WERI-Rb-1 (cell line): ENCODE measurements around the gene PARVB.

Experiments
- DNase-seq: peaks from one replicate; pipeline ENCODE4 v3.0.0-alpha.2; 2020
- H3K27ac ChIP-seq: fragments of 250-450 bp; sonication (Bioruptor Pico); 2 replicates; pipeline ENCODE4 v1.5.1; 2020; ENCODE audit warnings: mild to moderate bottlenecking, moderate library complexity
- H3K27me3 ChIP-seq: fragments of 250-450 bp; sonication (Bioruptor Pico); 2 replicates; pipeline ENCODE4 v1.5.1; 2021; ENCODE audit warnings: mild to moderate bottlenecking, low read depth, moderate library complexity; ENCODE audit not compliant: insufficient read depth, severe bottlenecking
- H3K36me3 ChIP-seq: fragments of 250-450 bp; sonication (Bioruptor Pico); 2 replicates; pipeline ENCODE4 v1.5.1; 2020; ENCODE audit warnings: mild to moderate bottlenecking, moderate library complexity
- H3K4me3 ChIP-seq: 2 replicates; pipeline ENCODE4 v1.5.1; 2011; ENCODE audit warnings: low read depth, mild to moderate bottlenecking, control low read depth, low read length
- H3K9me3 ChIP-seq: fragments of 250-450 bp; sonication (Bioruptor Pico); 2 replicates; pipeline ENCODE4 v1.5.1; 2021; ENCODE audit warnings: mild to moderate bottlenecking, moderate library complexity; ENCODE audit not compliant: severe bottlenecking
- TF ChIP-seq, protein P1 (sequence below): IDR thresholded peaks from 2 replicates; pipeline ENCODE4 v1.5.1; 2011; ENCODE audit warnings: low read depth, mild to moderate bottlenecking, control low read depth, inconsistent platforms, low read length

The PARVB gene

DNA sequence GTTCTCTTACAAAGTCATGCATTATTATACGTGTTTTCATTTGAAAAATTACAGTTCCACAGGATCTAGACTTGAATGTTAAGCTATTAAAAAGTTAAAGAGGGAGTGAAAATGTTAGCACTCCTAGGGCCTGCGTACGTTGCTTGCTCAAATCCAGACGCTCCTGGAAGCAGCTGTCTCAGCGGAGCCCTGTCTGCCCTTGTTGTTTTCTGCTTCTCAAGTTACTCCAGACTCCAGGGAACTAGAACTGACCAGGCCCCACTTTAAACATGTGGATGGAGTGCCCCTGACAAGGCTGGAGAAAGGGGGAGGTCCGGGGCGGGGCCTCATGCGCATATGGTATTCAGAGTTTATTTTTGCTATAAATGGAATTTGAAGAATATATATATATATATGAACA is 9.6 kb downstream of the PARVB start:
- no peaks in the 10 kb centered on the region for H3K9me3 ChIP-seq
- no peaks in the 10 kb centered on the region for H3K36me3 ChIP-seq
- TF ChIP-seq, protein P1, sequence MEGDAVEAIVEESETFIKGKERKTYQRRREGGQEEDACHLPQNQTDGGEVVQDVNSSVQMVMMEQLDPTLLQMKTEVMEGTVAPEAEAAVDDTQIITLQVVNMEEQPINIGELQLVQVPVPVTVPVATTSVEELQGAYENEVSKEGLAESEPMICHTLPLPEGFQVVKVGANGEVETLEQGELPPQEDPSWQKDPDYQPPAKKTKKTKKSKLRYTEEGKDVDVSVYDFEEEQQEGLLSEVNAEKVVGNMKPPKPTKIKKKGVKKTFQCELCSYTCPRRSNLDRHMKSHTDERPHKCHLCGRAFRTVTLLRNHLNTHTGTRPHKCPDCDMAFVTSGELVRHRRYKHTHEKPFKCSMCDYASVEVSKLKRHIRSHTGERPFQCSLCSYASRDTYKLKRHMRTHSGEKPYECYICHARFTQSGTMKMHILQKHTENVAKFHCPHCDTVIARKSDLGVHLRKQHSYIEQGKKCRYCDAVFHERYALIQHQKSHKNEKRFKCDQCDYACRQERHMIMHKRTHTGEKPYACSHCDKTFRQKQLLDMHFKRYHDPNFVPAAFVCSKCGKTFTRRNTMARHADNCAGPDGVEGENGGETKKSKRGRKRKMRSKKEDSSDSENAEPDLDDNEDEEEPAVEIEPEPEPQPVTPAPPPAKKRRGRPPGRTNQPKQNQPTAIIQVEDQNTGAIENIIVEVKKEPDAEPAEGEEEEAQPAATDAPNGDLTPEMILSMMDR = no peak
- no peak overlapping the region for H3K27ac ChIP-seq
- no peak overlapping the region for H3K4me3 ChIP-seq
- no peak for DNase-seq
- no peaks in the 10 kb centered on the region for H3K27me3 ChIP-seq

DNA sequence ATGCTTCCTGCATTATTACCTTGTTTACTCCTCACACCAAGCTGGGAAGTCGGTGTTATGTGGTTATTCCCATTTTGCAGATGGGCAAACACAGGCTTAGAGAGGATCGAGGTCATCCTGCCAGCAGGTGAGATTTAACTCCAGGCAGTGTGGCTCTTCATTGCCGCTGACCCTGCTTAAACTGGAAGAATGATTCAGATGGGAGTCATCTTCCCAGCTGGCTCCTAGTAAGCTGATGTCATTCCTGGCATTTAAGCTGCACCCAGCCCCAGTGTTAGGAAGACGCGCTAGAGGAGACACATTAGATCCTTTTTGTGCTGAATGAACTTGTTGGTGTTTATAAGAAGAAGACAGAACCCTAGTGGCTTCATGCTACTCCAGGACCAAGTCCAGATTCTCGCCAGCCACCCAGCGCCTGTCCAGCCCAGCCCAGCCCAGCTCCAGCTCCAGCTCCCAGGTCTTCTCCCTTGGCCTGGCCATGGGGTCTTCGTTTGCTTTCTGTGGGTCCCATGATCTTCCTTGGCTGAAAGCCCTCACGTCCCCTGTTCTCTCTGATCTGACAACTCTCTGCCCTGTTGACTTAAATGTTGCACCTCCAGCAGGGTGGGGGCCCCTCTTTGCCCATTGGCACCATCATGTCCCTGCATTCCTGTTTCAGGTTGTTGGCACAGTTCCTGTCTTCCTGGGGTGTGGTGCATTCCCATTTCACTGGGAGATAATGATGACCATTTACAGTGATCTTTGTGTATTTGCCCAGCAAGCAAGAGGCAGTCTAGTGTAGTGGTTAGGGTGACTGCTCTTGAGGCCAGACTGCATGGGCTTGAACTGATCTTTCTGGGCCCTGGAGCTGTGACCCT is 13.6 kb downstream of the PARVB start:
- peak; percentile 28 for DNase-seq
- Histone ChIP-seq H3K27me3 (no peaks in the 10 kb centered on the region), H3K36me3 (no peaks in the 10 kb centered on the region), H3K27ac (no peak overlapping the region), H3K9me3 (no peaks in the 10 kb centered on the region), H3K4me3 (no peak overlapping the region)
- TF ChIP-seq, protein P1 = no peak

DNA sequence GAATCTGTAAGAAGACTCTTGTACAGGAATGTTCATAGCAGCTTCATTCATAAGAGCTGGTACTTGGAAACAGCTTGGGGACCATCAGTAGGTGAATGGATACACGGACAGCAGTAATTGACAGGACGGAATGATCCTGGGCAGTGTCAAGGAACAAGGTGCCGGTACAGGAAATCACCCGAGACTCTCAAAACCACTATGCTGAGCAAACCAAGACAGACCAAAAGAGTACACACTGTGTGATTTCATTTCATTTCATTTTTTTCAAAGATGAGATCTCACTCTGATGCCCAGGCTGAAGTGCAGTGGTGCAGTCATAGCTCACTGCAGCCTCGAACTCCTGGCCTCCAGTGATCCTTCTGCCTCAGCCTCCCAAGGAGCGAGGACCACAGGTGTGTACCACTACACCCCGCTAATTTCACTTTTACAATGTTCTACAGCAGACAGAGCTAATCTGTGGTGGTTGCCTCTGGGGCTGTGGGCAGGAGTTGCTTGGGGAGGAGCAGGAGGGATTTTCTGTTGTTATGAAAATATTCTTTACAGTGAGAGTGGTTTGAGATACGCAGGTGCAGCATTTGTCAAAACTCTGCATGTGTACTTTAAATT is 15.6 kb downstream of the PARVB start:
- Histone ChIP-seq H3K27ac (no peak overlapping the region), H3K27me3 (no peaks in the 10 kb centered on the region)
- DNase-seq = no peak

DNA sequence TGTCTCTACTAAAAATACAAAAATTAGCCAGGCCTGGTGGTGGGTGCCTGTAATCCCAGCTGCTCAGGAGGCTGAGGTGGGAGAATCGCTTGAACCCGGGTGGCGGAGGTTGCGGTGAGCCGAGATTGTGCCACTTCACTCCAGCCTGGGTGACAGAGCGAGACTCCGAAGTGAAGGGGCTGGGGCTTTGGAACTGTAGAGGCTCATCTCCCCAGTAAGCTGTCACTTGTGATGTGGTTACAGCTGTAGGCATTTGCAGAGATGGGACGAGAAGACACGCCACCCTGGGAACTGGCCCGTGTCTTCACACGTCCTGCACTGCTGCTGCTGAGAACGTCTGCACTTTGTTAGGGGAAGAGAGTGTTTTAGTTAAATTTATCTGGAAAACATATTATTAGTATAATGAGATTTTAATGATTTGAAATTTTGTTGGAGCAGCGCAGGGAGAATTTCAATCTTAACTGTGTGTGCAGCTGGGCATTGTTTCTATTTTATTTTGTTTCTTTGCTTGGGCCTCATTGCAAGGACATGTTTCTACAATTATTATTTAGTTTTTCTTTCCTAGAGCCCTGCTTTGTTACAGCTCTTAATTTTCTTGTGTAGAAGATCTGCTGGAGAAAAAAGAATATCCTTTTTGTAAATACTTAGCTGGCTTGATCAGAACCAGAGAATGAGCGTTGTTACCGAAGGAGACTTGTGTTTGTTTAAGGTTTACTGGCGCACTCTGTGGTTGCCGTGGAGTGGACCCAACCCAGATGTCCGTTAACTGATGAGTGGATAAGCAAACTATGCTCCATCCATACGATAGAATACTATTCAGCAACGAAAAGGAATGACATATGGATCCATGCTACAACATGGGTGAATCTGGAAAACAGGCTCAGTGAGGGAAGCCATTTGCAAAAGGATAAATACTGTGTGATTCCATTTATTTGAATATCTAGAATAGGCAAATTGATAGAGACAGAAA is 18.4 kb downstream of the PARVB start:
- Histone ChIP-seq H3K4me3 (no peak overlapping the region), H3K9me3 (peaks cover under 1% of the 10 kb centered on the region), H3K36me3 (no peaks in the 10 kb centered on the region), H3K27ac (no peak overlapping the region), H3K27me3 (no peaks in the 10 kb centered on the region)
- TF ChIP-seq, protein P1 = no peak
- no peak for DNase-seq

More for the DNA sequence above, 15.6 kb downstream of the PARVB start:
- no peaks in the 10 kb centered on the region for H3K36me3 ChIP-seq
- H3K9me3 ChIP-seq = no peaks in the 10 kb centered on the region
- TF ChIP-seq, protein P1 = no peak
- no peak overlapping the region for H3K4me3 ChIP-seq

DNA sequence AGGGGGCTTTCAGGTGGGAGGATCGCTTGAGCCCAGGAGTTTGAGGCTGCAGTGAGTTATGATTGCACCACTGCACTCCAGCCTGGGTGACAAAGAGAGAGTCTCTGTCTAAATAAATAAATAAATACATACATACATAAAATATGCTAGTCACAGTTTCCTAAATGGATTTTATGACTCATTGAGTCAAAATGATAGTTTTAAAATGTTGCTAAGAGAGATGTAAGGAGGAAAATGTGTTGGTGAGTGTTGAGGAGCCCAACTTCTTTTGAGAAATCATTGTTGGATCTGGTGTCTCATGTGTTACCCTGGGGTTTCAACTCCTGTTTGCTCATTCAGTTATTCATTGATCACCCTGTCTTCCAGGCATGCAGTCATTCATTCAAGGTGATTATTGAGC is 21.0 kb downstream of the PARVB start:
- Histone ChIP-seq H3K36me3 (no peaks in the 10 kb centered on the region), H3K27me3 (no peaks in the 10 kb centered on the region), H3K9me3 (peaks cover 2% of the 10 kb centered on the region), H3K4me3 (no peak overlapping the region), H3K27ac (no peak overlapping the region)
- TF ChIP-seq, protein P1 = no peak
- no peak for DNase-seq
